ENCODE results near the gene COL6A6. TPM values are rescaled to one million over a fixed set of nuclear protein-coding genes. Genes with fewer than 3 reads are reported as not detected.

COL6A6 gene
- total RNA-seq, 2 experiments from 2014 or later: not detected

GRCh38 chr3:130557336-130558035 lies 40.5 kb downstream of the COL6A6 start:
- DNase-seq (no peak), ATAC-seq (ENCODE audit: low read depth) (no peak)
- no peak overlapping the region for H3K27ac Mint-ChIP-seq
- H3K27me3 Mint-ChIP-seq: peaks cover 6% of the 10 kb centered on the region
- no peaks in the 10 kb centered on the region for H3K4me1 Mint-ChIP-seq
- H3K36me3 Mint-ChIP-seq: no peaks in the 10 kb centered on the region
- POLR2A ChIA-PET: no interaction called here
- H3K9me3 Mint-ChIP-seq: peaks cover 1% of the 10 kb centered on the region
- H3K4me3 Mint-ChIP-seq: no peak overlapping the region

- Mint-ChIP-seq H3K36me3 (no peaks in the 10 kb centered on the region), H3K27me3 (peaks cover 6% of the 10 kb centered on the region), H3K4me1 (no peaks in the 10 kb centered on the region), H3K4me3 (no peak overlapping the region), H3K9me3 (peaks cover 1% of the 10 kb centered on the region), H3K27ac (no peak overlapping the region)
- POLR2A ChIA-PET: no interaction called here
- DNase-seq (no peak), ATAC-seq (ENCODE audit: low read depth) (no peak)
Measured at GRCh38 chr3:130558366-130558765, 41.4 kb downstream of the COL6A6 start.

GRCh38 chr3:130565224-130565623 lies 48.2 kb downstream of the COL6A6 start:
- Mint-ChIP-seq H3K36me3 (no peaks in the 10 kb centered on the region), H3K4me1 (no peaks in the 10 kb centered on the region), H3K9me3 (no peaks in the 10 kb centered on the region), H3K27me3 (peaks cover 2% of the 10 kb centered on the region), H3K27ac (no peak overlapping the region), H3K4me3 (no peak overlapping the region)
- no peak for DNase-seq
- POLR2A ChIA-PET: no interaction called here
- ATAC-seq (ENCODE audit: low read depth): no peak

Other genes with a start within 250 kb of the COL6A6 start
- gene COL6A5, start 171.5 kb upstream of the COL6A6 start, total RNA-seq: not detected
- gene PIK3R4, start 229.7 kb downstream of the COL6A6 start, total RNA-seq: 10 to 100 TPM; 26.2 to 31.6 TPM